ENCODE data around the gene CSF2.

The CSF2 gene

GRCh38 chr5:132069994-132070393 lies 3.6 kb upstream of the CSF2 start:
- no peak for DNase-seq (ENCODE audit: low read depth)

DNA sequence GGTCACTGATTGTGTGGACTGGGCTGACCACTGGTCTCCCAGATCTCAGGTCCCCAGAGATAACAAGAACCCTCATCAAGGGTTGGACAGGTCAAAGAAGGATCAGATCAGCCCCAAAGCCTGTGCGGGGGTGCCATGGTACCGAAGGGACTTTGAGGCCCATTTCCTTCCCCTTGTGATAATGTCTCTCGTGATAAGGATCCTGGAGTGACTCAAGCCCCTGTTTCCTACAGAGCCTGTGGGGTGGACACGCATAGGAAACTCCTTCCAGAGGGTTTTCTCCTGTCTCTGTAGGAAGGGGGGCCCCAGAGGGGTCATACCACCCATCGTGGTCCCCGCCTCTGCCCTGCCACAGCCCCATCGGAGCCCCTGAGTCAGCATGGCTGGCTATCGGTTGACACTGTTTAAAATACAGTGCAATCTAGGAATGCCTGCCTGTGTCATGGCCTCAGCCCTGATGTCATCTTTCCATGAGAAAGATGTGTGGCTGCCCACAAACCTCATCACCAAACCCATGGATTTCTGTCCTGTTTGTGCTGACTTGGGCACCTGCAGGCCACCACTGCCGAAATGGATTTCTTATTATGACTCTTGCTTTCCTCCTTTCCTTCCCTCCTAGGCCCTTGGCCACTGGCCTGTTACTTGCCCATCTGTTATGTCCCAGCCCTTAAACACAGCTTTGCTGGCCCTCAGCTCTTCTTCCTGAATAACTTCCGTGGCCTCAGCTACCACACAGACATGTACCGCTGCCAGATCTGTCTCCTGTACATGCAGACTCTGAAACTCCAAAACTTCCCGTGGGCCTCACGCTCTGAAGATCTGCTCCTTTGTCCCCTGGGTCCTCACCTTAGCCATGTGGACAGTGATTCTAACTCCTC lies 2.9 kb upstream of the CSF2 start:
- no peak for DNase-seq (ENCODE audit: low read depth)

DNA sequence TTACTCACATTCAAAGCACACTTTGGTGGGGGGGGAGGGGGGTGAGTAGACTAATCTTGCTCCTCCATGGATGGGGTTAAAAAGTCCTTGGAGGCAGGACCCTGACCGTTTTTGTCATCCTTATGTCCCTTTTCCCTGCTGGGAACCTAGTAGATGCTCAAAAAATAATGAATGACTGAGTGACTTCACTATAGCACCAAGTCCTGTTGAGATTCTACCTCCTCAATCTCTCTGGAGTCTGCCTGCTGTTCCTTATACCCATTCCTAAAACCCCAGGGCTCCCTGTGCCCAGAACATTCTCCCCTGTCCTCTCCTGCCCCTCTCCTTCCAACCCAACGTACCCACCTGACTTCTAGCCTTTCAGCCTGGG lies 2.3 kb upstream of the CSF2 start:
- no peak for DNase-seq (ENCODE audit: low read depth)

GRCh38 chr5:132072070-132072469 lies 1.5 kb upstream of the CSF2 start:
- DNase-seq (ENCODE audit: low read depth): no peak

- DNase-seq (ENCODE audit: low read depth): no peak
Measured at GRCh38 chr5:132072528-132072927, 1.1 kb upstream of the CSF2 start.

- DNase-seq (ENCODE audit: low read depth): no peak
Measured at GRCh38 chr5:132074091-132074771, 642 bp downstream of the CSF2 start.

GRCh38 chr5:132074772-132075718 lies 1.5 kb downstream of the CSF2 start:
- no peak for DNase-seq (ENCODE audit: low read depth)

DNA sequence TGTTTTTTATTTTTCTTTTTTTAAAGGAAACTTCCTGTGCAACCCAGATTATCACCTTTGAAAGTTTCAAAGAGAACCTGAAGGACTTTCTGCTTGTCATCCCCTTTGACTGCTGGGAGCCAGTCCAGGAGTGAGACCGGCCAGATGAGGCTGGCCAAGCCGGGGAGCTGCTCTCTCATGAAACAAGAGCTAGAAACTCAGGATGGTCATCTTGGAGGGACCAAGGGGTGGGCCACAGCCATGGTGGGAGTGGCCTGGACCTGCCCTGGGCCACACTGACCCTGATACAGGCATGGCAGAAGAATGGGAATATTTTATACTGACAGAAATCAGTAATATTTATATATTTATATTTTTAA lies 2.1 kb downstream of the CSF2 start:
- no peak for DNase-seq (ENCODE audit: low read depth)

- no peak for DNase-seq (ENCODE audit: low read depth)
Measured at GRCh38 chr5:132076202-132076830, 2.7 kb downstream of the CSF2 start.

DNA sequence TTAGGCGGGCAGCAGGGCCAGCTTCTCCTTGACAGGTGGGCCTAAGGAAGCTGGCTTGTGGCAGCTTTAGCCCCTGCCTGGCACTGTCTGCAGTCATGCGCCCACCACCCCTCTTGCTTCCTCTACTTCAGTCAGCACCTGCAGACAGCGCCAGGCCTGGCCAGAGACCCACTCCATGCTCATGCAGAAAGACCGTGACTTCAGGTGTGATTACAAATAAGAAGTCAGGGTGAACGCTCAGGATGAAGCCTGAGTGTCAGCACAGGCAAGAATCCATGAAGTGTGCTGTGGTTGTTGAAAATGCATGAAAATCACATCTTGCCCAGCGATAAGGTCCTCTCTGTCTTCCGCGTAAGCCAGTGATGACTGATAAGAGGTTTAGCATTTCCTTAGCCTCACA lies 3.4 kb downstream of the CSF2 start:
- no peak for DNase-seq (ENCODE audit: low read depth)

DNA sequence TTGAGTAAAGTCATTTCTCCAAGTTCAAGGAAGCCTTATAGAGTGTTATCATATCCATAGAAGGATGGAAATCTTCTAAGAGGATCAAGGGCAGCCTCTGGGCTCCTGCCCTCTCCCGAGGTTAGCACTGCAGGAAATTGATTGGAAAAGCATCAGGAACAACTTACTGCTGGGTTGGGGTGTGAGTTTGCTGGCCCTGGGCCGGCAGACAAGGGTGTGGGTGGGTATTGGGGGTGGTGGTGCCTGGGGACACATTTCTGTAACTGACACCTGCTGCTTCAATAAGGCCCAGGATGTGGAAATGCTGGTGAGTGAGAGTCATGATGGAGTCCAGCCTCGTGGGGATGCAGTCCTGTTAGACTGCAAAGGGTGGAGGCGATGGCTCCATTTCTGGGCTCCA lies 5.5 kb downstream of the CSF2 start:
- no peak for DNase-seq (ENCODE audit: low read depth)

- no peak for DNase-seq (ENCODE audit: low read depth)
Measured at GRCh38 chr5:132079619-132080018, 6.0 kb downstream of the CSF2 start.

DNA sequence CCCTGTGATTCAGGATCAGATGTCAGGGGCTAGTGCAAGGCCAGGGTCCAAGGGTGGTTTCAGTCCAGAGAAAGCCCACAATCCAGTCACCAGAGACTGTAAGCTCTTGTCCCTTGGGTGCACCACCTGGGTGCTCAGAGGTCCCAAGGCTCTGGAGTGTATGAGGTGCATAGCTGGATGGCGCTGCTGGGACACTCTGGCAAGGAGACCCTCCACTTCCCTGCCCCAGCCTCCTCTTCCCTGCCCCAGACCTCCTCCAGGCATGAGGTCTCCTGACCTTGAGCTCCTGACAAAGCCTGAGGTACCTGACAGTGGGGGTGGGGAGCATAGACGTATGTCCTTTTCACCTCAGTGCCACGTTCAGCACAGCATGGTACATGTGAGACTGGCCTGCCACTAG lies 7.0 kb downstream of the CSF2 start:
- no peak for DNase-seq (ENCODE audit: low read depth)

- DNase-seq (ENCODE audit: low read depth): no peak
Measured at GRCh38 chr5:132081458-132081857, 7.9 kb downstream of the CSF2 start.

- no peak for DNase-seq (ENCODE audit: low read depth)
Measured at GRCh38 chr5:132082329-132083023, 8.9 kb downstream of the CSF2 start.

DNA sequence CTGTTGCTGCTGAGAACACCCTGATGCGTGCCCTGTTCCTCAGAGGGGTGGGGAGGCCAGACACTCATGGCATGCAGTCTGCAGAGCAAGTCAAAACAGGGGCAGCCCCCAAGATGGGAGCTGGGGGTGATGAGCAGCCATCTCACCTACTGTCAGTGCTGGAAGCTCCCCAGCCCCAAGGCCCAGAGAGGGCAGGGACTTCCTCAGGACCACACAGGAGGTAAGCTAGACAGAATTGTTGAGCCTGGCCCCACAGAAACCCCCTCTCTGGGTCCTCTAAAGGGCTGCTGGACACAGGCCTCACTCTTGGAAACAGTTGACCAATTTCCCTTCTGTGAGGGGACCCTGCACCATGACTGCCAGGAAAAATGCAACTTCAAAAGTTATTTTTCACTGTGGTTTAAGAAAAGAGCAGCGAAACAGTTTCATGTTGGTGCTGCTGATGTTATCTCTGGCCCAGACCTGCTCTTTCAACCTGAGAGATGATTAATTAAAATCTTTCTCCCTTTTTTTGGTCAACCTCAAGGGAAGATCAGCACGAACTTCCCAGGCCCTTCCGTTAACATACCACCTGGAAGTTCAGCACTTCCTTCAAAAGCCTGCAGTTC lies 9.6 kb downstream of the CSF2 start:
- DNase-seq (ENCODE audit: low read depth): no peak

GRCh38 chr5:132085686-132086085 lies 12.1 kb downstream of the CSF2 start:
- DNase-seq (ENCODE audit: low read depth): no peak

GRCh38 chr5:132086277-132086794 lies 12.7 kb downstream of the CSF2 start:
- DNase-seq (ENCODE audit: low read depth): peak; percentile 78

- no peak for DNase-seq (ENCODE audit: low read depth)
Measured at GRCh38 chr5:132087176-132087575, 13.6 kb downstream of the CSF2 start.

- DNase-seq (ENCODE audit: low read depth): no peak
Measured at GRCh38 chr5:132087661-132088060, 14.1 kb downstream of the CSF2 start.

DNA sequence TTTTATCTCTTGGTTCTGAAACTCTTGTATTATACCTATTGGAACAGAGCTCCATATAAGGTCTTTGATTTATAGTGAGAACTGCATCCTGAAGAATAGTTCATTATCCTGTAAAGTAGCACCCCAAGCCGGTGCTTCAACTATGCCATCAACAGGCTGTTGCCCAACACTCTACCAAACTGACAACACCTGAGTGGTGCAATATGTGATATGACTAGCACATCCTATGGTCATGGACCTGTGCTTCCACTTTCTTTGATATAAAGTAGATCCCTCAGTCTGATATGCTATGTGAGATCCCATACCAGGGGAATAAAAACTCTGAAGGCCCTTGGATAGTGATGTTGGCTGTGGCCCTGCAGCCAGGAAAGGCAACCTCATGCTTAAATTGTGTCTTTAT lies 15.8 kb downstream of the CSF2 start:
- no peak for DNase-seq (ENCODE audit: low read depth)

All from fibroblast of the conjunctiva (primary cell).